GM18498 (cell line): ENCODE results near the gene PTPRG.
"Not testable (repeated sequence)": the region's sequence is repeated elsewhere in the genome, so short reads cannot be mapped to it uniquely, and the experiment has no call there.

Experiments used
- ATAC-seq: cut with Tn5 transposase; IDR thresholded peaks from one replicate; pipeline ENCODE4 v1.9.1; 2021; ENCODE audit warnings: mild to moderate bottlenecking, moderate library complexity; ENCODE audit not compliant: unreplicated experiment

The PTPRG gene

DNA sequence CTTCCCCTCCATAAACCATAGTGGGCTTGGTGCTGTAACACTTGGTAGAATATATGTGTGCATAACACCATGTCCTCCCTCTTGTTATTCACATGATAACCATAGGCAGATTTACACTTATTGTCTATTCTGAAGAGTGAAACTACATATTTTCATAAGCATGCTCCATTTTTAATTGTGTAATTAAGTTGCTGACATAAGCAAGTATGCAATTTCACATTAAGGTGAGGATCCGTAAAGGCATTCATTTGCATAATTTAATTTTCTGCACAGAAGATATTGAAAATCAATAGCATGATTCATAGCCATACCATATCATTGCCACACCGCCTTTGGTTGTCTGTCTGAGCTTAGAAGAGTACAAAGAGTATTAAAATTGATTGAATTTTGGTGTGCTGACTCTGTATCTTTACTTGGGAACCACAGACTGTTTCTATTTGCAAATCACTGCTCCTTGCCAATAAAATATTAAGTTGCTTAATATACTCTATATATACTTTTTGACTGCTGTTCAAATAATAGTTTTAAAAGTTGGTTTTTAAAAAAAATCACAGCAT, 182.4 kb downstream of the PTPRG start:
- no peak for ATAC-seq

- ATAC-seq = no peak
Observed at GRCh38 chr3:61748288-61748687, 186.9 kb downstream of the PTPRG start.

DNA sequence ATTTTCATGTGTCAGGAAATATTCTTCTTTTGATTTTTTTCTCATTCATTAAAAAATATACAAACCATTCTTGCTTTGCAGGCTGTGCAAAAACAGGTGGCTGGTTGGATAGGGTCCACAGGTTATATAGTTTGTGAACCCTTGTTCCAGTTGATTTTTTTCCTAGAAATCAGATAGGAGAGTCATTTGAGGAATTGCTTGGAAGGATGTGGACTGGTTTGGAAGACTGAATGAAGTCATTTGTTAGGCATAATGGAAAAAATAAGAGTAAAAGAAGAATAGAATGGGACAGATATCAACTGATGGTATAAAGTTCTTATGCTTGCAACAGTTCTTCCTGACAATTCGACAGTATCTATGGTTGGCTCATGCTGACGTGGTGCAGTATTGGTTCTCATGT, 189.4 kb downstream of the PTPRG start:
- ATAC-seq = no peak

DNA sequence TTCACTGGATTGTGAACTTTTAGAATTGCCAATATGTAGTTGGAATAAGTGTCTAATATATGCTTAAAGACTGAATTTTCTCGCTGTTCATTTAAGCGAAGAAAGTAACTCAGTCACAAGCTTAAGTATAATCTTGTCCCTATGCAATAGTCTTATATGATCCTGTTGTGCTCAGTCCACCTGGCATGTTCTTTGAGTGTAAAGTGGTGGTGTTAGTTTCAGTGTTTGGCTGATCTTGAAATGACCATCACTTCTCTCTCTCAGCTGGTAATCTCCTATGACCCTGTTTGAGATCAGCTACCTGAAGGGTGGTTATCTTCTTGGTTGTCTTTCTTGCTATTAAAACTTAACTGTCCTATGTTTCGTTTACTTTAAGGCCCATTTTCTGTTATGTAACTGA, 197.5 kb downstream of the PTPRG start:
- ATAC-seq = no peak

GRCh38 chr3:61760783-61761182, 199.4 kb downstream of the PTPRG start:
- ATAC-seq = not testable (repeated sequence)

- ATAC-seq = no peak
Observed at GRCh38 chr3:61761694-61762430, 200.5 kb downstream of the PTPRG start.

GRCh38 chr3:61765157-61765876, 203.9 kb downstream of the PTPRG start:
- ATAC-seq = no peak

DNA sequence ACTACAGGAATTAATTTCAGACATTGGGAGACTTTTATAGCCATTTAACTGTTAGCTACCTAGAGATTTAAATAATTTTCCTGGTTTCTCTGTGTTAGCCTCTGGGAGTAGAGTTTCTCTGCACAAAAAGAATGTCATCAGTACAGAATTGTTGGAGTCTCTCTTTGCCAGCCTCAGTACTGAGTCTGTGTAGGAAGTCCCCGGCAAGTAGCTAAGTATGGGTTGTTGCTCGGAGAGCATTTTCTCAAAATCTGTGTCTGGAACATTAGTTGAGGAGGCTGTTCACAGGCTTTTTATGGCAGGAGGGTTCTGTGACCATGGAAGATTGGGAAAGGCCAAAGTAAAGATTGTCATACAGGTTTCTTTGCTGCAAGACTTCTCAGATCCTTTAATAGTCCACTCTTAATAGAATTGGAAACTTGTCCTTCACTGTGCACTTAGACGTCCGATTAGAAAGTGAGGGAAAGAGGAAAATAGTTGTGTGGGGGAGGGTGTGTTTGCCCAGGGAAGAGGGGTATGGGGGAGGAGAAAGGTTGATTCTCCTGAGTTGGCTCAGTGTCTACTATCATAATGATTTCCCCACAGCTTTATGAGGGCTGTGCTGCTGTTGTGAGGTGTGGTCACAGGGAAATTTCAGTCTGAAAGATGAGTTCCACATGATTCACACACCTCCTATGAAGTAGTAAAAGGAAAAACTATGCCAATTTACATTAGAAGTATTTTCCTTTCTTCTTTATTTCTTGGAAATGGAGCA, 207.1 kb downstream of the PTPRG start:
- no peak for ATAC-seq

DNA sequence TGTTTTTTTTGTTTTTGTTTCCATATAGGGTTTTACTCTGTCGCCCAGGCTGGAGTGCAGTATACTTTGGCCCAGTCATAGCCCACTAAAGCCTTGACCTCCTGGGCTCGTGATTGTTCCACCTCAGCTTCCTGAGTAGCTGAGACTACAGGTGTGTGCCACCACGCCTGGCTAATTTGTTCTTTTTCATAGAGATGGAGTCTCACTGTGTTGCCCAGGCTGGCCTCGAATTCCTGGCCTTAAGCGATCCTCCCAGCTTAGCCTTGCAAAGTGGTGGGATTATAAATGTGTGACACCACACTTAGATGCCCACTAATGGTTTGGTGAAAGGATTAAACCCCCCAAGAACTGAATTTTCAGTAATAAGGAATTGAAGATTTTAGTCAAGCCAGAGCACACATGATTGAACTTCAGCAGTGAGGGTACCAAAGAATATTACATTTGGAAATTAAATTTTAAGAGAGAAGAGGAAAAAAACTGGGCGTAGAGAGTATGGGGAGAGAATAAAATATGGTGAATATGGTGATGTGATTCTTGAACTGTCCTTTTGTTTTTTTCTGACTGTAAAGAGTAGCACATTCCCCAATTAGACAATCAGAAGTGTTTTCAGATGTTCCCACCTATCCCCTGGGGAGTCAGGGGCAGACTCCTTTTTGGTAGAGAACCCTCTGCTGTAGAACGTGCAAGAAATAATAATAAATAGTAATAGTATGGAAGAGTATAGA, 208.1 kb downstream of the PTPRG start:
- ATAC-seq = no peak

DNA sequence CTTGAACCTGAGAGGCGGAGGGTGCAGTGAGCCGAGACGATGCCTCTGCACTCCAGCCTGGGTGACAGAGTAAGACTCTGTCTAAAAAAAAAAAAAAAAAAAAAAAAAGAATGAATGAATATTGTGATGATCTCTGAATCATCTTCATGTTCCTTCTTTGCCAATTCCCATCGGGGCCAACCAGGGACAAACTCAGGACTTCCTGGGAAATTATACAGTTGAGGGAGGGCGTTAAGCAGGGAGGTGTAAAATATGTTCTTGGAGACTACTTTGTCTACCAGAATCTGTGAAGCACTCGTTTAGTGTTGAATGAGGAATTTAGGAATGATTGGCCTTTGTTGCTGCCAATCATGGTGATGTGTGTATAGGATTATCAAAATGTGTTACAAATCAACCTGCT, 210.6 kb downstream of the PTPRG start:
- no peak for ATAC-seq

DNA sequence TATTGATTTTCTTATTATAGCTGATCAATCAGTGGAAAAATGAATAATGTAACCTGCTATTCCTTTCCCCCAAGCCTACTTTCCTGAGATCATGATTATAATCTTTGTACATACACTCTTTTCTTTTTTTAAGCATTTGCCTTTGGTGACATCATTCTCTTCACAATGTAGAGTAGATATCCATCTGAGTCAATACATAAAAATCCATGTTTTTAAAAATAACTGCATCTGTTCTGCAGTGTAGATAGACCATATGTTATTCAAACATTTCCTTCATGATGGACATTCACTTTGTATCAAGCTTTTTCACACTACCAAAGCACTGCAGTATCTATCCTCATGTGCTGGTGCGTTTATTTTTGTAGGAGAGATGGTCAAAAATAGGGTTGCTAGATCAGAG, 211.1 kb downstream of the PTPRG start:
- ATAC-seq = no peak

- no peak for ATAC-seq
Observed at GRCh38 chr3:61774279-61774890, 213.0 kb downstream of the PTPRG start.

DNA sequence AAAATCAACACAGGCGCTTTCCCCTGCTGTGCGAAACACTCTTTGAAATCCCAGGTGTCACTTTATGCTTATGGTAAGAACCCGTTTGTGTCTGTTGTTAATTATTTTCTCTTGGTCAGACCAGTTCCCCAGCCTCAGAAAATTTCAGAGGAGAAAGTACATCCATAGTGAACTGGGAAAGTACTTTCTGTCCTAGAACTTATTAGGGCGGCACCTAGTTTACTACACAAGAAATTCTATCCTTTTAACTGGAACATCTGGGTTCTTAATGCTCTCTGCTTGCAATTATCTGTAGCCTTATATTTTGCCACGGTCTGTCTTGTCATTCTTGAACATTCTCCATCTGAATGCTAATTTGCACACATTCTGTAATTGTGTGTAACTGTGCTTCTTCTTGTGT, 215.0 kb downstream of the PTPRG start:
- ATAC-seq = no peak

DNA sequence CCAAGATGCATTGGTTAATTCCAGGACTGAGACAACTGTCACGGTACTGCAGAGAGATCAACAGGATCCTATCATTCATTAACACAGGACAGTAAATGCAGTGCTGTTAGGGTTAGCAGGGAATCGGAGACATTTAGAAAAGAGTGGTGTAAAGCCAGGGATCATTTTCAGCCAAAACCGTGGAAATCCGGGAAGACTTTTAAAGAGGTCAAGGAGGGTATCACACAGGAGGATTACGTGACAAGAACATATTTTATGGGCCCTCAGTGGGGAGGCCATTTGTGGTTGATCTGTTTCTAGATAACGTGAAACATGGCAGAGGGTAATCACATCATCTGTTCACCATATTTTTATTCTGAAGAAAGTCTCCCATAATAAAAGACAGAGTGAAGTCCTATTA, 216.1 kb downstream of the PTPRG start:
- ATAC-seq = no peak

GRCh38 chr3:61778095-61778494, 216.7 kb downstream of the PTPRG start:
- ATAC-seq = no peak

DNA sequence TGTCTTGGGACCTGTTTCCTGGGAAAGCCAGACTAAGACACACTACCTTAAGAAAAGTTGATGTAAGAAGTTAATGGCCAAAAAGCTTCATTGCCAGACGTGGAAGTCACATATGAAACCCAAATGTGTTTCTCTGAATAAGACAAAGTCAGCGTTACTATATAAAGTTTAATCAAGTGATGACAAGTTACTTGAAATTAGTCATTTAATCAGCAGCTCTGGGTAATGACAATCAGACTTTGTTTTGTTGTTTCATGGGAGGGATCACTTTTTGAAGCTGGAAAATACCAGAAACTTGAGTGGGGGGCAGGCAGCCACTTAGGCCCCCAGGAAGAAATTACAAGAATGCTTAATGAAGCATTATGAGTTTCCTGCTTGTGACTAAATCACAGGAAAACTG, 218.6 kb downstream of the PTPRG start:
- ATAC-seq = no peak

DNA sequence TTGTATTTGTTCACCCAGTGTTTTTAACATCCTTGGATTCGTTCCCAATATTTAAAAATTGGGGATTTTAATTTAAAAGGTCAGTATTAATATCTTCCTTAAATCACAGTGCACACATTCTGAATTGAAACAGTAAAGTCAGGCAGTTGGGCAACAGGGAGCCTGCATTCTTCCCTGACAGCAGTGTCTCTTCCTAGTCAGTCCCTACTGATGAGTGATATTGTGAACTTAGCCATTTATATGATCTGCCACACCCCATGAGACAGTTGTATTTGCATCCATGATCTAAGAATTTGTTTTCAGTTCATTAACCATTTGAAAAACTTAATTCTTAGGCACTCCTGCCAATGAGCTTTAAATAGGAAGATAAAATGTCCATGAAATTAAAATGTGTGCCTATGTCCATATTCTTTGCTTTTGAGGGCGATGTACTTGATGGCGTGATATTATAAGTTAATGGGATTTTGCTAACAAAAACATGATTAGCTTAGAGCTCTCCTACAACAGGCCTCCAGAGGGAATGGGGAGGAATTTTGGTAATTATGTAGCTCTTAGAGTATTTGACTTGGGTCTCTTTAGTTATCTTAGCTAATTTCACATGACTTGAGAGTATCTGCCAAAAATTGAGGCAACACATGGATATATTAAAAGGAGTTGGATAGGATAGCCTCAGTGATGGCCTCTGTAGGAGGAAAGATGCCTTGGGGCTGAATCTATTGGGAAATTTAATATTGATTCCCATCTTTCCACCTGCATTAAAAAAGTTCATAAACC, 219.3 kb downstream of the PTPRG start:
- ATAC-seq = no peak

DNA sequence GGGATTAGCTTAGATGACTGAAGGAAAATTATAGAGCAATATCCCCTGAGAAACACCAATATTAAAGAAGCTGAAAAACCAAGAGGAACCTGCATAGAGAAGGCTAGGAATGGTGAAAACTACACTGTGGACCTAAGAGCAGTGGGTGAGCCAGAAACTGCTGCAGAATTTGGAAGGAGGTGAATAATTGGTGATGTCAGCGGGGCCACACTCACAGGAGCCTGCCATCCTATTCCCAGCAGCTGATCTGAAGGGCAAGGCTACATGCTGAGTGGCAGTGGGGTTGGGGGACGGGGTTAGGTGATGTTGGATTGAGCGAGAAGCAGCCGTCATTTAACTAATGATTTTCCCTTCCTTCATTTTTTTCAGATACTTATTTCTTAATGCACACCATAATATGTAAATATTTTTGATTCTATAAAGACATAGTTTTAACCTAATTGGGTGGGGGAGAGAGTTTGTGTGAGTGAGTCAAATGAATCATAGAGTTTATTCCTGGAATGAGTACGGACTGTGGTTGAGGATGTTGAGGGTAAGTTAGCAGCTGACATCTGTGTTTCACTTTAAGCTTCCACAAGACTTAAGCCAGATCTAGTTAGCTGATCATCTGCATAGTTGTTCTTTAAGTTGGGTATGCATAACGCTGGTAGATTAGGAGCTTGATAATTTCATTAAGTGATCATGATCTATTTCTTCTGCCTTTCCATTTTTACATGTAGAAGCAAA, 222.8 kb downstream of the PTPRG start:
- no peak for ATAC-seq
